ENCODE data around the gene LTV1. TPM values are rescaled to one million over a fixed set of nuclear protein-coding genes. Genes with fewer than 3 reads are reported as not detected.
"Not testable (repeated sequence)": the region's sequence is repeated elsewhere in the genome, so short reads cannot be mapped to it uniquely, and the experiment has no call there.

Gene LTV1
- total and polyA plus RNA-seq, 9 of the 15 experiments (the other 6 are each of a cell fraction or from before 2014, with no cell fraction given), result 57.9 to 162 (median 119) TPM

DNA sequence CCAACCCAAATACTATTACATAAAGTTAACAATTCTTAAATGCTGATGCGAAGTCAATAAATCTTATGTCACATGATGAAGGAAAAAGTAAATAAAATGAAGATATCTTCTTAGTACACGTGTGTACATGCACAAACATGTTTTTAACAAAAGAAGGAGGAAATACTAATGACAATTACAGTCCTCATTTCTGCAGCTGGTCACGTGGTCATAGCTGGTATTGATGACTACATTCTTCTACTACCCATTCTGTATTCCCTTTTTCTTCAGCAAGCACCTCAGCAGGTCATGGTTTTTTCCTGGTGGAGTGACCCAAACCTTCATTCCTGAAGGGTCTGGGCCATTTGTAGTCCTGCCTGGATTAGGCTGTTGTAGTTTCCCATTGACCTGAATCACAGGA lies 25.7 kb downstream of the LTV1 start:
- intact Hi-C loops (cut with micrococcal nuclease), result loop anchor here (10.0 kb wide), 1 partner anchor 146 kb away; no protein-coding TSS in a partner anchor
- in situ Hi-C loops (cut with MboI); BruUV-seq (replicated peaks); H3K9ac ChIP-seq (ENCODE audit: insufficient read depth in 1 of 2, low read depth in 2 of 2, low read length in 2 of 2); H3K4me1 ChIP-seq (replicated peaks in 1 of 2; ENCODE audit: control insufficient read depth in 2 of 2, insufficient read depth in 2 of 2, low read length in 2 of 2); H3K27me3 ChIP-seq (ENCODE audit: control insufficient read depth in 2 of 2, insufficient read depth in 2 of 2, low read length in 2 of 2); H3K9me3 ChIP-seq (replicated peaks; ENCODE audit: control insufficient read depth, insufficient read depth, low read depth, low read length); H2AFZ ChIP-seq (ENCODE audit: low read depth, low read length); CTCF ChIA-PET (ENCODE audit: low intra/inter-chr PET ratio); FAIRE-seq; H3K27ac ChIP-seq (ENCODE audit: extremely low read depth, low read depth, low read length); H4K20me1 ChIP-seq (replicated peaks; ENCODE audit: control insufficient read depth, insufficient read depth, low read length); H3K4me2 ChIP-seq (ENCODE audit: insufficient read depth, low read length); H3K79me2 ChIP-seq (ENCODE audit: control insufficient read depth, insufficient read depth, low read length); H3K4me3 ChIP-seq; ATAC-seq; H3K9me1 ChIP-seq (ENCODE audit: control insufficient read depth, insufficient read depth, low read length); DNase-seq (ENCODE audit: extremely low read depth in 1 of 4, low spot score in 3 of 4): not testable (repeated sequence)
- TF ChIP-seq CBFA2T2 (conservative IDR thresholded peaks at IDR 0.05), result 0 out of 2 replicates have a peak, but pooled peaks have one; percentile 15
- TF ChIP-seq, protein P1, sequence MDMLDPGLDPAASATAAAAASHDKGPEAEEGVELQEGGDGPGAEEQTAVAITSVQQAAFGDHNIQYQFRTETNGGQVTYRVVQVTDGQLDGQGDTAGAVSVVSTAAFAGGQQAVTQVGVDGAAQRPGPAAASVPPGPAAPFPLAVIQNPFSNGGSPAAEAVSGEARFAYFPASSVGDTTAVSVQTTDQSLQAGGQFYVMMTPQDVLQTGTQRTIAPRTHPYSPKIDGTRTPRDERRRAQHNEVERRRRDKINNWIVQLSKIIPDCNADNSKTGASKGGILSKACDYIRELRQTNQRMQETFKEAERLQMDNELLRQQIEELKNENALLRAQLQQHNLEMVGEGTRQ (CRISPR knock-in tag; IDR thresholded peaks at IDR 0.05), result peak; percentile 37; the same call in 1 of the 2 replicates
- TF ChIP-seq, protein P2, sequence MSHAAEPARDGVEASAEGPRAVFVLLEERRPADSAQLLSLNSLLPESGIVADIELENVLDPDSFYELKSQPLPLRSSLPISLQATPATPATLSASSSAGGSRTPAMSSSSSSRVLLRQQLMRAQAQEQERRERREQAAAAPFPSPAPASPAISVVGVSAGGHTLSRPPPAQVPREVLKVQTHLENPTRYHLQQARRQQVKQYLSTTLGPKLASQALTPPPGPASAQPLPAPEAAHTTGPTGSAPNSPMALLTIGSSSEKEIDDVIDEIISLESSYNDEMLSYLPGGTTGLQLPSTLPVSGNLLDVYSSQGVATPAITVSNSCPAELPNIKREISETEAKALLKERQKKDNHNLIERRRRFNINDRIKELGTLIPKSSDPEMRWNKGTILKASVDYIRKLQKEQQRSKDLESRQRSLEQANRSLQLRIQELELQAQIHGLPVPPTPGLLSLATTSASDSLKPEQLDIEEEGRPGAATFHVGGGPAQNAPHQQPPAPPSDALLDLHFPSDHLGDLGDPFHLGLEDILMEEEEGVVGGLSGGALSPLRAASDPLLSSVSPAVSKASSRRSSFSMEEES (CRISPR knock-in tag; IDR thresholded peaks at IDR 0.05), result peak; percentile 70
- peak; percentile 67 for TF ChIP-seq RAD51 (IDR thresholded peaks at IDR 0.05; ENCODE audit: borderline replicate concordance, low read depth)
- POLR2A ChIA-PET, result interaction anchor here (0.6 kb wide), 1 partner anchor 8 kb away, joined by 4 read pairs; no protein-coding TSS in a partner anchor
- 16% methylated on average over 3 of the region's 3 CpGs for WGBS (ENCODE audit: insufficient coverage, low coverage, missing lambda C conversion rate)
- peaks cover 15% of the 10 kb centered on the region; the same call in 2 of the 3 replicates for H3K36me3 ChIP-seq (ENCODE audit: control insufficient read depth, insufficient read depth, low read length)

DNA sequence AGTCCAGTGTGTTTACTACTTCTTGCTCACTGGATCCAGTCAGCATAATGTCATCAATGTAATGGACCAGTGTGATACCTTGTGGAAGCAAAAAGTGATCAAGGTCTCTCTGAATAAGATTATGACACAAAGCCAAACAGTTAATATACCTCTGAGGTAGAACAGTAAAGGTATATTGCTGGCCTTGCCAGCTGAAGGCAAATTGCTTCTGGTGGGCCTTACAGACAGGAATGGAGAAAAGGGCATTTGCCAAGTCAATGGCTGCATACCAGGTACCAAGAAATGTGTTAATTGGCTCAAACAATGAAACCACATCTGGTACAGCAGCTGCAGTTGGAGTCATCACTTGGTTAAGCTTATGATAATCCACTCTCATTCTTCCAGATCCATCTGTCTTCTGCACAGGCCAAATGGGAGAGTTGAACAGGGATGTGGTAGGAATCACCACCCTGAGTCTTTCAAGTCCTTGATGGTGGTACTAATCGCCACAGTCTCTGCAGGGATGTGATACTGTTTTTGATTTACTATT lies 28.1 kb downstream of the LTV1 start:
- H3K27me3 ChIP-seq (ENCODE audit: control insufficient read depth in 2 of 2, insufficient read depth in 2 of 2, low read length in 2 of 2); H3K4me2 ChIP-seq (ENCODE audit: insufficient read depth, low read length); H3K4me1 ChIP-seq (replicated peaks in 1 of 2; ENCODE audit: control insufficient read depth in 2 of 2, insufficient read depth in 2 of 2, low read length in 2 of 2); H3K27ac ChIP-seq (ENCODE audit: extremely low read depth, low read depth, low read length); H4K20me1 ChIP-seq (replicated peaks; ENCODE audit: control insufficient read depth, insufficient read depth, low read length); H3K9ac ChIP-seq (ENCODE audit: insufficient read depth in 1 of 2, low read depth in 2 of 2, low read length in 2 of 2); ATAC-seq; in situ Hi-C loops (cut with MboI); intact Hi-C loops (cut with micrococcal nuclease); H3K4me3 ChIP-seq; FAIRE-seq; H3K9me3 ChIP-seq (replicated peaks; ENCODE audit: control insufficient read depth, insufficient read depth, low read depth, low read length); POLR2A ChIA-PET; DNase-seq (ENCODE audit: extremely low read depth in 1 of 4, low spot score in 3 of 4); H3K36me3 ChIP-seq (ENCODE audit: control insufficient read depth, insufficient read depth, low read length); CTCF ChIA-PET (ENCODE audit: low intra/inter-chr PET ratio); BruUV-seq (replicated peaks); H3K79me2 ChIP-seq (ENCODE audit: control insufficient read depth, insufficient read depth, low read length); H3K9me1 ChIP-seq (ENCODE audit: control insufficient read depth, insufficient read depth, low read length); H2AFZ ChIP-seq (ENCODE audit: low read depth, low read length): not testable (repeated sequence)
- 0% methylated on average over 1 of the region's 1 CpG for WGBS (ENCODE audit: insufficient coverage, low coverage, missing lambda C conversion rate)
